ENCODE results near the gene ZNF708.
"Not testable (repeated sequence)": the region's sequence is repeated elsewhere in the genome, so short reads cannot be mapped to it uniquely, and the experiment has no call there.

Gene ZNF708

GRCh38 chr19:21326169-21326568 is 3.0 kb downstream of the ZNF708 start:
- no peak overlapping the region for H3K4me3 ChIP-seq (replicated peaks; ENCODE audit: low read depth, low read length)
- no peak for TF ChIP-seq CTCF (IDR thresholded peaks at IDR 0.05; ENCODE audit: low read length, missing control alignments)
- no peak for DNase-seq (ENCODE audit: low read depth)

GRCh38 chr19:21323000-21323399 is 6.2 kb downstream of the ZNF708 start:
- no peak overlapping the region for H3K4me3 ChIP-seq (replicated peaks; ENCODE audit: low read depth, low read length)
- TF ChIP-seq CTCF (IDR thresholded peaks at IDR 0.05; ENCODE audit: low read length, missing control alignments), result no peak
- no peak for DNase-seq (ENCODE audit: low read depth)

DNA sequence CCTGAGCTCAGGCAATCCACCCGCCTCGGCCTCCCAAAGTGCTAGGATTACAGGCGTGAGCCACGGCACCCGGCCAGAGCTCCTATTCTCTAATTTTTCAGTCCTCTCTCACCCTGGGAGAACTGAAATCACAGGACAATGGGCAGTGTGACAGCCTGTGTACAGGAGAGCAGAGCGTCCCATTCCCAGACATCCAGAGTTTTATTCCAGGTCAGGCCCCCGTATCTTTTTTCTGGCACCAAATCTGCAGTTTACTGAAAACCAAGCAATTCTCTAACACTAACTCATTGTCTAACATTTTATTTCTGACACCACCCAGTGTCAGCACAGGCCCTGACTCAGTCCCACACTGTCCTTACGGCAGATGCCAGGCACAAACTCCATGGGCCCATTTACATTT is 6.7 kb downstream of the ZNF708 start:
- DNase-seq (ENCODE audit: low read depth), result peak; percentile 44
- H3K4me3 ChIP-seq (replicated peaks; ENCODE audit: low read depth, low read length), result no peak overlapping the region
- TF ChIP-seq CTCF (IDR thresholded peaks at IDR 0.05; ENCODE audit: low read length, missing control alignments), result no peak

DNA sequence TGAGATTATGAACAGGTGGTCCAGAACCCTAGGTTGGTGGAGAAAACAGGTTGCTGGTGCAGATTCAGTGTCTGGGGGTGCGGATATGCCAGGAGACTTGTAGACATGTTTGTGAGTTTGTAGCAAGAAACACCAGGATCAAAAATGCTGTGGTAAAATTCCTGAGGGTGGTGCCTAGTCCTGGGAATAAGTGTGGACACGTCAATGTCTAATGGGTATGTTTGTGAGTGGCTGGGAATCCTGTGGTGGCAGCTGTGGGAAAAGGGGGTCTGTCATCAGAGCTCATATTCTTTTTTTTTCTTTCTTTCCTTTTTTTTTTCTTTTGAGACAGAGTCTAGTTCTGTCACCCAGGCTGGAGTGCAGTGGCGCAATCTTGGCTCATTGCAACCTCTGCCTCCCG is 7.2 kb downstream of the ZNF708 start:
- TF ChIP-seq CTCF (IDR thresholded peaks at IDR 0.05; ENCODE audit: low read length, missing control alignments), result no peak
- H3K4me3 ChIP-seq (replicated peaks; ENCODE audit: low read depth, low read length), result no peak overlapping the region
- peak; percentile 30 for DNase-seq (ENCODE audit: low read depth)

DNA sequence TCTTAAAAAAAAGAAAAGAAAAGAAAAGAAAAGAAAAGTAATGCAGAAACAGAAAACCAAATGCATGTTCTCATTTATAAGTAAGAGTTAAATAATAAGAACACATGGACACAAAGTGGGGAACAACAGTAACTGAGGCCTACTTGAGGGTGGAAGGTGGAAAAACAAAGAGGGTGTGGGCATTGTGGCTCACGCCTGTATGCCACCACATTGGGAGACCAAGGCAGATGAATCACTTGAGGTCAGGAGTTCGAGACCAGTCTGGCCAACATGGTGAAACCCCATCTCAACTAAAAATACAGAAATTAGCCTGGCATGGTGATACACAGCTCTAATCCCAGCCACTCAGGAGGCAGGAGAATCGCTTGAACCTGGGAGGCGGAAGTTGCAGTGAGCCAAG is 8.1 kb downstream of the ZNF708 start:
- no peak overlapping the region for H3K4me3 ChIP-seq (replicated peaks; ENCODE audit: low read depth, low read length)
- TF ChIP-seq CTCF (IDR thresholded peaks at IDR 0.05; ENCODE audit: low read length, missing control alignments), result no peak
- DNase-seq (ENCODE audit: low read depth), result no peak

- no peak overlapping the region for H3K4me3 ChIP-seq (replicated peaks; ENCODE audit: low read depth, low read length)
- no peak for TF ChIP-seq CTCF (IDR thresholded peaks at IDR 0.05; ENCODE audit: low read length, missing control alignments)
- no peak for DNase-seq (ENCODE audit: low read depth)
Measured at GRCh38 chr19:21317821-21318220, 11.4 kb downstream of the ZNF708 start.

DNA sequence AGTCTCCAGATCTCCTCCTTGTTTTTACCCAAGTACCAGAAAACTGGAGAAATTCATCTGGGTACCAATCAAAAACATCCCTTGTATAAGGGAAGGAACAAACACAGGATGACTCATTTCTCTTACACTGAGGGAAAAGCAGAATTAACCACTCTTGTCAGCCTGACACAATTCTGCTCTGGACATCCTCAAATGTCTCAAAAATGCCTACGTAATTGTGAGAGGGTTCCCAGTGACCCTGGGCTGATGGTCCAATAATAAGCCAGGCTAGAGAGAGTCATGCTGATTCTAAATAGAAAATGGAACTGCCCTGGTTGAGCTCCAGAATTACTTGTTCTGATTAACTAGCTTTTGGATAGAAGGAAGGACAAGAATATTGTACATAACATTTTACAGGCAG is 14.5 kb downstream of the ZNF708 start:
- no peak overlapping the region for H3K4me3 ChIP-seq (replicated peaks; ENCODE audit: low read depth, low read length)
- no peak for TF ChIP-seq CTCF (IDR thresholded peaks at IDR 0.05; ENCODE audit: low read length, missing control alignments)
- peak; percentile 43 for DNase-seq (ENCODE audit: low read depth)

- not testable (repeated sequence) for H3K4me3 ChIP-seq (replicated peaks; ENCODE audit: low read depth, low read length); DNase-seq (ENCODE audit: low read depth)
Measured at GRCh38 chr19:21312807-21313206, 16.4 kb downstream of the ZNF708 start.
